Activated gamma-delta T cell treated with Interleukin-2 at 50 U/mL for 16 hours (primary cell): ENCODE measurements around the gene HNRNPC.
"Not testable (repeated sequence)": the region's sequence is repeated elsewhere in the genome, so short reads cannot be mapped to it uniquely, and the experiment has no call there.

ENCODE experiments used
- DNase-seq: peaks from one replicate; pipeline ENCODE4 v3.0.0-alpha.2; 2020

Gene HNRNPC

GRCh38 chr14:21185491-21185890 is 83.8 kb downstream of the HNRNPC start:
- no peak for DNase-seq

- no peak for DNase-seq
Measured at GRCh38 chr14:21184254-21184653, 85.0 kb downstream of the HNRNPC start.

GRCh38 chr14:21182166-21182565 is 87.1 kb downstream of the HNRNPC start:
- DNase-seq, result no peak

- no peak for DNase-seq
Measured at GRCh38 chr14:21171128-21171527, 98.1 kb downstream of the HNRNPC start.

GRCh38 chr14:21169573-21169972 is 99.7 kb downstream of the HNRNPC start:
- no peak for DNase-seq

- DNase-seq, result no peak
Measured at GRCh38 chr14:21168055-21168454, 101.2 kb downstream of the HNRNPC start.

- DNase-seq, result not testable (repeated sequence)
Measured at GRCh38 chr14:21165670-21166069, 103.6 kb downstream of the HNRNPC start.

- not testable (repeated sequence) for DNase-seq
Measured at GRCh38 chr14:21165002-21165605, 104.1 kb downstream of the HNRNPC start.

GRCh38 chr14:21163871-21164291 is 105.4 kb downstream of the HNRNPC start:
- no peak for DNase-seq

- DNase-seq, result no peak
Measured at GRCh38 chr14:21162081-21162480, 107.2 kb downstream of the HNRNPC start.

- DNase-seq, result no peak
Measured at GRCh38 chr14:21160061-21160610, 109.1 kb downstream of the HNRNPC start.
